Measurements from ENCODE around the gene ZNF385D.

The ZNF385D gene

DNA sequence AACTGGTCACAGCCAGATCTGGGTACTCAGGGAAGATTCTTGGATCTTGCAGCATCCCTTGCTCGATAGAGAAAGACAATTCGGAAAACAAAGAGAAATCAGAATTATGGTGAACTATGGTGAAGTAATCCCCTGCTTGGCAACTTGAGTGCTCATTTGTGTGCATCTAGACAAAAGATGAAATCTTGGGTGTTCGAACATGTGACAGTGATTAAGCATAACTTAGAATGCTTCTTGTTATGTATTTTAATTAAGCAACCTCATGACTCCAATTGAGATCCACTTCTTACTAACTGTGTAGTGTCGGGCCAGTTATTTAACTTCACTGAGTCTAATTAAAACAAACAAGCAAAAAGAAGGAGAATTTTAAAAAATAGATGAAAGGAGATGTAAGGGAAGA lies 56.5 kb downstream of the ZNF385D start:
- no peak overlapping the region for H4K91ac ChIP-seq (ENCODE audit: low read depth, low read length, poor library complexity)
- no peak for DNase-seq (ENCODE audit: low spot score)
- H3K79me1 ChIP-seq (ENCODE audit: low read depth, low read length): no peaks in the 10 kb centered on the region
- H3K9ac ChIP-seq (ENCODE audit: low read depth, low read length, poor library complexity): no peak overlapping the region
- H2AFZ ChIP-seq (ENCODE audit: low read length): no peak overlapping the region
- no peaks in the 10 kb centered on the region for H3K9me3 ChIP-seq (replicated peaks in 1 of 2; ENCODE audit: control insufficient read depth in 2 of 2, insufficient read depth in 1 of 2, low read depth in 1 of 2, low read length in 2 of 2)
- H3K4me2 ChIP-seq (ENCODE audit: insufficient read depth, low read length, poor library complexity, severe bottlenecking): no peak overlapping the region
- WGBS, 2 donors (ENCODE audit: extremely low coverage in 2 of 2, insufficient read length in 2 of 2, insufficient replicate concordance in 1 of 2): no CpG with 5 or more reads among the region's 4 CpGs
- H2AK5ac ChIP-seq (ENCODE audit: low read depth, low read length): no peak overlapping the region
- no peak overlapping the region for H3K18ac ChIP-seq (ENCODE audit: low read length)
- no peaks in the 10 kb centered on the region for H3K4me1 ChIP-seq (ENCODE audit: control insufficient read depth in 2 of 2, insufficient read depth in 1 of 2, low read depth in 1 of 2, low read length in 2 of 2)
- no peak overlapping the region for H3K14ac ChIP-seq (ENCODE audit: low read length)
- no peaks in the 10 kb centered on the region for H3K36me3 ChIP-seq (replicated peaks in 1 of 2; ENCODE audit: control insufficient read depth in 2 of 2, insufficient read depth in 2 of 2, low read length in 2 of 2)
- H2BK15ac ChIP-seq (ENCODE audit: low read length): no peak overlapping the region
- H2BK120ac ChIP-seq (ENCODE audit: low read depth, low read length): no peak overlapping the region
- no peaks in the 10 kb centered on the region for H3K27me3 ChIP-seq (ENCODE audit: control insufficient read depth in 3 of 3, insufficient read depth in 3 of 3, low read depth in 1 of 3, low read length in 3 of 3)
- no peak overlapping the region for H3K27ac ChIP-seq (replicated peaks; ENCODE audit: low read length)
- H2BK5ac ChIP-seq (ENCODE audit: low read length): no peak overlapping the region
- no peak overlapping the region for H4K8ac ChIP-seq (ENCODE audit: low read depth, low read length)
- H3K4me3 ChIP-seq (ENCODE audit: low read length in 2 of 2): no peak overlapping the region
- H2BK12ac ChIP-seq (ENCODE audit: low read length): no peak overlapping the region
- no peak overlapping the region for H3K23ac ChIP-seq (ENCODE audit: low read depth, low read length, poor library complexity)
- no peak overlapping the region for H3K4ac ChIP-seq (ENCODE audit: low read length)

DNA sequence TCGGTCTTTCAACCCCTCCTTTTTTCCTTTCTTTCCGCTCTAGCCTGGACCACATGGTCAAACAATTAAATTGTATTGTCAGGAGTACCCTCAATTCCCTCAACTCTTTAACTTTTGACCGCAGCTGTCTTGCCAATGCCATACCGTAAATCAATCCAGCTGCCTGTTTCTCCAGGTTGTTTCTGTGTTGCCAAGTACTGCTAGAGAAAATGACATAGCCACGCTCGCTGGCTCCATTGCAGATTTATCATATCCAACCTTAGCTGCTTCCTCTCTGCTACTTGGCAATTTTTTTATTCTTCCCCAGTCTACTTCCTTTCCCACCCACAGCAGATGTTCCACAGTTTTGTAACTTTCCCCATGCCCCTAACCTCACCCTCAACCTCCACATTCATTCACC lies 60.0 kb downstream of the ZNF385D start:
- WGBS, 2 donors (ENCODE audit: extremely low coverage in 2 of 2, insufficient read length in 2 of 2, insufficient replicate concordance in 1 of 2): no CpG with 5 or more reads among the region's 6 CpGs
- peaks cover 0 to 4% of the 10 kb centered on the region in 2 donors for H3K4me1 ChIP-seq (ENCODE audit: control insufficient read depth in 2 of 2, insufficient read depth in 1 of 2, low read depth in 1 of 2, low read length in 2 of 2)
- no peak overlapping the region for H4K91ac ChIP-seq (ENCODE audit: low read depth, low read length, poor library complexity)
- no peak overlapping the region for H3K9ac ChIP-seq (ENCODE audit: low read depth, low read length, poor library complexity)
- H3K4me2 ChIP-seq (ENCODE audit: insufficient read depth, low read length, poor library complexity, severe bottlenecking): no peak overlapping the region
- no peak overlapping the region for H3K4ac ChIP-seq (ENCODE audit: low read length)
- no peak overlapping the region for H2BK120ac ChIP-seq (ENCODE audit: low read depth, low read length)
- no peaks in the 10 kb centered on the region for H3K79me1 ChIP-seq (ENCODE audit: low read depth, low read length)
- no peak overlapping the region for H3K14ac ChIP-seq (ENCODE audit: low read length)
- H3K36me3 ChIP-seq (replicated peaks in 1 of 2; ENCODE audit: control insufficient read depth in 2 of 2, insufficient read depth in 2 of 2, low read length in 2 of 2): no peaks in the 10 kb centered on the region
- H3K27me3 ChIP-seq (ENCODE audit: control insufficient read depth in 3 of 3, insufficient read depth in 3 of 3, low read depth in 1 of 3, low read length in 3 of 3): no peaks in the 10 kb centered on the region
- no peak overlapping the region for H3K23ac ChIP-seq (ENCODE audit: low read depth, low read length, poor library complexity)
- no peak overlapping the region for H2BK12ac ChIP-seq (ENCODE audit: low read length)
- H2BK5ac ChIP-seq (ENCODE audit: low read length): no peak overlapping the region
- no peak for DNase-seq (ENCODE audit: low spot score)
- H3K18ac ChIP-seq (ENCODE audit: low read length): no peak overlapping the region
- no peak overlapping the region for H2AK5ac ChIP-seq (ENCODE audit: low read depth, low read length)
- H4K8ac ChIP-seq (ENCODE audit: low read depth, low read length): no peak overlapping the region
- H3K4me3 ChIP-seq (ENCODE audit: low read length in 2 of 2): no peak overlapping the region
- no peak overlapping the region for H2AFZ ChIP-seq (ENCODE audit: low read length)
- no peak overlapping the region for H3K27ac ChIP-seq (replicated peaks; ENCODE audit: low read length)
- no peak overlapping the region for H2BK15ac ChIP-seq (ENCODE audit: low read length)
- no peaks in the 10 kb centered on the region for H3K9me3 ChIP-seq (replicated peaks in 1 of 2; ENCODE audit: control insufficient read depth in 2 of 2, insufficient read depth in 1 of 2, low read depth in 1 of 2, low read length in 2 of 2)

DNA sequence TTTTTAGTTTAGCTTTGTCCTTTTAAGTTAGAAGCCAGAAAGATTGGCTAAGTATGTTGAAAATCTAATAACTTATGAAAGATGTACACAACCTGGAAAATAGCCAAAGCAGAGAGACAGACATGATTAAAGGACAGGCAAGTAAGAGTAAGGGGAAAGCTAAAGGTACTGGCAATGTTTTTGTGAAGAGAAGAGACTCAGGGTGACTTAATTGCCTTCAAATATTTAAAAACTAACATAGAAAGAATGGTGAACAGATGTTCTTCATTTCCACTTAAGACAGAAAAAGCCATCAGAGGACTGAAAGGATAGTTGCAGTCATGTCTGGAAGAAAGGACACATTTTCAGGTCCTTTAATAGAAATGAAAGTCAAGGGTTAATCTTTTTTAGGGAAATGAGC lies 68.8 kb downstream of the ZNF385D start:
- Histone ChIP-seq H3K79me1 (ENCODE audit: low read depth, low read length) (no peaks in the 10 kb centered on the region), H2BK120ac (ENCODE audit: low read depth, low read length) (no peak overlapping the region), H3K4me2 (ENCODE audit: insufficient read depth, low read length, poor library complexity, severe bottlenecking) (no peak overlapping the region), H3K36me3 (replicated peaks in 1 of 2; ENCODE audit: control insufficient read depth in 2 of 2, insufficient read depth in 2 of 2, low read length in 2 of 2) (no peaks in the 10 kb centered on the region), H2AFZ (ENCODE audit: low read length) (no peak overlapping the region), H2BK15ac (ENCODE audit: low read length) (no peak overlapping the region), H3K14ac (ENCODE audit: low read length) (no peak overlapping the region), H2AK5ac (ENCODE audit: low read depth, low read length) (no peak overlapping the region), H4K91ac (ENCODE audit: low read depth, low read length, poor library complexity) (no peak overlapping the region), H3K4me1 (ENCODE audit: control insufficient read depth in 2 of 2, insufficient read depth in 1 of 2, low read depth in 1 of 2, low read length in 2 of 2) (peaks cover 0 to 7% of the 10 kb centered on the region in 2 donors), H3K27ac (replicated peaks; ENCODE audit: low read length) (no peak overlapping the region), H2BK5ac (ENCODE audit: low read length) (no peak overlapping the region), H3K9ac (ENCODE audit: low read depth, low read length, poor library complexity) (no peak overlapping the region), H3K4me3 (ENCODE audit: low read length in 2 of 2) (no peak overlapping the region), H2BK12ac (ENCODE audit: low read length) (no peak overlapping the region), H3K18ac (ENCODE audit: low read length) (no peak overlapping the region), H3K4ac (ENCODE audit: low read length) (no peak overlapping the region), H3K23ac (ENCODE audit: low read depth, low read length, poor library complexity) (no peak overlapping the region), H4K8ac (ENCODE audit: low read depth, low read length) (no peak overlapping the region), H3K27me3 (ENCODE audit: control insufficient read depth in 3 of 3, insufficient read depth in 3 of 3, low read depth in 1 of 3, low read length in 3 of 3) (no peaks in the 10 kb centered on the region), H3K9me3 (replicated peaks in 1 of 2; ENCODE audit: control insufficient read depth in 2 of 2, insufficient read depth in 1 of 2, low read depth in 1 of 2, low read length in 2 of 2) (no peaks in the 10 kb centered on the region)
- no peak for DNase-seq (ENCODE audit: low spot score)

GRCh38 chr3:21673393-21673792 lies 77.6 kb downstream of the ZNF385D start:
- Histone ChIP-seq H4K8ac (ENCODE audit: low read depth, low read length) (no peak overlapping the region), H3K9me3 (replicated peaks in 1 of 2; ENCODE audit: control insufficient read depth in 2 of 2, insufficient read depth in 1 of 2, low read depth in 1 of 2, low read length in 2 of 2) (no peaks in the 10 kb centered on the region), H3K36me3 (replicated peaks in 1 of 2; ENCODE audit: control insufficient read depth in 2 of 2, insufficient read depth in 2 of 2, low read length in 2 of 2) (no peaks in the 10 kb centered on the region), H3K27me3 (ENCODE audit: control insufficient read depth in 3 of 3, insufficient read depth in 3 of 3, low read depth in 1 of 3, low read length in 3 of 3) (no peaks in the 10 kb centered on the region), H2BK5ac (ENCODE audit: low read length) (no peak overlapping the region), H4K91ac (ENCODE audit: low read depth, low read length, poor library complexity) (no peak overlapping the region), H3K4ac (ENCODE audit: low read length) (no peak overlapping the region), H3K79me1 (ENCODE audit: low read depth, low read length) (no peaks in the 10 kb centered on the region), H2BK12ac (ENCODE audit: low read length) (no peak overlapping the region), H2AFZ (ENCODE audit: low read length) (no peak overlapping the region), H3K4me1 (ENCODE audit: control insufficient read depth in 2 of 2, insufficient read depth in 1 of 2, low read depth in 1 of 2, low read length in 2 of 2) (no peaks in the 10 kb centered on the region), H2AK5ac (ENCODE audit: low read depth, low read length) (no peak overlapping the region), H3K23ac (ENCODE audit: low read depth, low read length, poor library complexity) (no peak overlapping the region), H2BK15ac (ENCODE audit: low read length) (no peak overlapping the region), H3K27ac (replicated peaks; ENCODE audit: low read length) (no peak overlapping the region), H3K9ac (ENCODE audit: low read depth, low read length, poor library complexity) (no peak overlapping the region), H3K4me2 (ENCODE audit: insufficient read depth, low read length, poor library complexity, severe bottlenecking) (no peak overlapping the region), H2BK120ac (ENCODE audit: low read depth, low read length) (no peak overlapping the region), H3K18ac (ENCODE audit: low read length) (no peak overlapping the region), H3K14ac (ENCODE audit: low read length) (no peak overlapping the region), H3K4me3 (ENCODE audit: low read length in 2 of 2) (no peak overlapping the region)
- WGBS, 2 donors (ENCODE audit: extremely low coverage in 2 of 2, insufficient read length in 2 of 2, insufficient replicate concordance in 1 of 2): no CpG with 5 or more reads among the region's 3 CpGs
- DNase-seq (ENCODE audit: low spot score): no peak

Measured in neuronal stem cell (in vitro differentiated cells).